Omental fat pad (tissue), 4 donors: Measurements from ENCODE around the gene CRY2. TPM values are rescaled to one million over a fixed set of nuclear protein-coding genes. Genes with fewer than 3 reads are reported as not detected.

Experiments used
- ATAC-seq: fragments of 150-250 bp; one replicate; pipeline ENCODE4 v1.9.1; 2016; ENCODE audit warnings: mild to moderate bottlenecking, moderate library complexity; ENCODE audit not compliant: low FRiP score
- DNase-seq: peaks from one replicate; pipeline ENCODE4 v3.0.0-alpha.2; 2019; ENCODE audit warnings: low spot score
- CTCF ChIP-seq, 3 donors: fragments of 450-650 bp; IDR thresholded peaks; one replicate each; pipeline ENCODE4 v1.5.1; 2016 to 2017; ENCODE audit warnings: antibody characterized with exemption in 3 of 3, mild to moderate bottlenecking in 3 of 3, moderate library complexity in 2 of 3
- total RNA-seq, 4 donors: library from RNA; depleted of rRNA; stranded (reverse); fragments of >200 nt; gene quantifications; one replicate each; pipeline ENCODE4 v1.1.0, GENCODE V29; 2016

CRY2 gene
- total RNA-seq, 4 donors from 2014 or later = 53.1 to 63.4 (median 60.2) TPM

GRCh38 chr11:45869551-45869950, 22.3 kb downstream of the CRY2 start:
- ATAC-seq (no peak), DNase-seq (no peak)
- TF ChIP-seq CTCF (IDR thresholded peaks at IDR 0.05) = no peak

GRCh38 chr11:45870706-45871105, 23.4 kb downstream of the CRY2 start:
- no peak for TF ChIP-seq CTCF (IDR thresholded peaks at IDR 0.05)
- ATAC-seq (no peak), DNase-seq (no peak)

GRCh38 chr11:45871638-45872037, 24.4 kb downstream of the CRY2 start:
- DNase-seq = no peak
- ATAC-seq = no peak
- no peak for TF ChIP-seq CTCF (IDR thresholded peaks at IDR 0.05)

GRCh38 chr11:45872651-45873356, 25.5 kb downstream of the CRY2 start:
- peak; percentile 79 for ATAC-seq
- no peak for DNase-seq
- TF ChIP-seq CTCF (IDR thresholded peaks at IDR 0.05) = no peak

- no peak for TF ChIP-seq CTCF (IDR thresholded peaks at IDR 0.05)
- ATAC-seq (no peak), DNase-seq (no peak)
These were observed 29.1 kb downstream of the CRY2 start for GRCh38 chr11:45876401-45876800.

GRCh38 chr11:45877221-45877620, 29.9 kb downstream of the CRY2 start:
- TF ChIP-seq CTCF (IDR thresholded peaks at IDR 0.05) = no peak
- no peak for ATAC-seq

GRCh38 chr11:45877845-45878244, 30.6 kb downstream of the CRY2 start:
- TF ChIP-seq CTCF (IDR thresholded peaks at IDR 0.05) = no peak
- ATAC-seq = no peak
- DNase-seq = no peak

More at GRCh38 chr11:45877221-45877620, 29.9 kb downstream of the CRY2 start:
- DNase-seq = no peak
